DND-41 (cell line): ENCODE results near the gene DNAH3.
"Not testable (repeated sequence)": the region's sequence is repeated elsewhere in the genome, so short reads cannot be mapped to it uniquely, and the experiment has no call there.

Experiments used
- ATAC-seq: fragments of 200-7000 bp; cut with Tn5 transposase; 3 replicates; pipeline ENCODE4 v1.9.1; 2021; ENCODE audit warnings: low read depth; ENCODE audit not compliant: insufficient read depth
- DNase-seq: peaks from one replicate; pipeline ENCODE4 v3.0.0-alpha.2; 2020
- H2AFZ ChIP-seq: 2 replicates; pipeline ENCODE4 v1.6.0; 2012; ENCODE audit warnings: low read depth, low read length
- H3K27ac ChIP-seq: 2 replicates; pipeline ENCODE4 v1.5.1; 2012; ENCODE audit warnings: low read length, inconsistent platforms
- H3K27me3 ChIP-seq: fragments of 200-600 bp; sonication (generic); 2 replicates; pipeline ENCODE4 v1.6.0; 2012; ENCODE audit warnings: low read length, mild to moderate bottlenecking, inconsistent platforms; ENCODE audit not compliant: insufficient read depth, poor library complexity
- H3K36me3 ChIP-seq: 2 replicates; pipeline ENCODE4 v1.5.1; 2012; ENCODE audit warnings: low read length, inconsistent platforms; ENCODE audit not compliant: insufficient read depth
- H3K4me1 ChIP-seq: 2 replicates; pipeline ENCODE4 v1.5.1; 2012; ENCODE audit warnings: mild to moderate bottlenecking, low read length; ENCODE audit not compliant: insufficient read depth
- H3K4me2 ChIP-seq: 2 replicates; pipeline ENCODE4 v1.6.0; 2012; ENCODE audit warnings: mild to moderate bottlenecking, moderate library complexity, low read length, inconsistent platforms; ENCODE audit not compliant: insufficient read depth
- H3K4me3 ChIP-seq, 2 experiments: fragments of 200-600 bp in 1 of 2; shearing (Covaris generic) in 1 of 2; 2 replicates each; pipeline ENCODE4 v1.5.1; 2012 to 2016; ENCODE audit warnings: inconsistent platforms in 2 of 2, low read length in 2 of 2, mild to moderate bottlenecking in 2 of 2, low read depth in 1 of 2, moderate library complexity in 1 of 2
- H3K79me2 ChIP-seq: 2 replicates; pipeline ENCODE4 v1.6.0; 2012; ENCODE audit warnings: low read length, inconsistent platforms; ENCODE audit not compliant: insufficient read depth
- H3K9ac ChIP-seq: 2 replicates; pipeline ENCODE4 v1.6.0; 2012; ENCODE audit warnings: low read depth, mild to moderate bottlenecking, inconsistent platforms, low read length, moderate library complexity
- H3K9me3 ChIP-seq: 2 replicates; pipeline ENCODE4 v1.5.1; 2012; ENCODE audit warnings: low read length, moderate library complexity, mild to moderate bottlenecking, inconsistent platforms; ENCODE audit not compliant: insufficient read depth, severe bottlenecking
- H4K20me1 ChIP-seq: 2 replicates; pipeline ENCODE4 v1.6.0; 2012; ENCODE audit warnings: low read length; ENCODE audit not compliant: insufficient read depth
- CTCF ChIP-seq: IDR thresholded peaks from 2 replicates; pipeline ENCODE4 v1.5.1; 2012; ENCODE audit warnings: borderline replicate concordance, low read length, moderate library complexity, mild to moderate bottlenecking; ENCODE audit not compliant: poor library complexity, severe bottlenecking; ENCODE audit errors: extremely low read depth
- EZH2 ChIP-seq: IDR thresholded peaks from 3 replicates; pipeline ENCODE4 v1.6.1; 2012; ENCODE audit warnings: borderline replicate concordance, low read depth, mild to moderate bottlenecking, moderate library complexity, low read length, inconsistent platforms; ENCODE audit not compliant: severe bottlenecking

DNAH3 gene

GRCh38 chr16:20976576-20976975 is 174.1 kb downstream of the DNAH3 start:
- no peaks in the 10 kb centered on the region for H3K36me3 ChIP-seq
- no peak for TF ChIP-seq CTCF
- no peak for TF ChIP-seq EZH2
- H3K27ac ChIP-seq, result no peak overlapping the region
- no peak overlapping the region for H2AFZ ChIP-seq
- no peaks in the 10 kb centered on the region for H3K9me3 ChIP-seq
- DNase-seq (no peak), ATAC-seq (no peak)
- no peak overlapping the region for H3K4me3 ChIP-seq
- no peaks in the 10 kb centered on the region for H4K20me1 ChIP-seq
- H3K4me1 ChIP-seq, result no peaks in the 10 kb centered on the region
- no peak overlapping the region for H3K4me2 ChIP-seq
- H3K9ac ChIP-seq, result no peak overlapping the region
- no peaks in the 10 kb centered on the region for H3K79me2 ChIP-seq
- no peaks in the 10 kb centered on the region for H3K27me3 ChIP-seq

- not testable (repeated sequence) for ATAC-seq, H3K27ac ChIP-seq
These were observed 177.4 kb downstream of the DNAH3 start for GRCh38 chr16:20973201-20973600.

GRCh38 chr16:20971401-20971800 is 179.2 kb downstream of the DNAH3 start:
- H2AFZ ChIP-seq, result no peak overlapping the region
- no peak overlapping the region for H3K27ac ChIP-seq
- H3K4me2 ChIP-seq, result no peak overlapping the region
- no peaks in the 10 kb centered on the region for H3K79me2 ChIP-seq
- no peaks in the 10 kb centered on the region for H3K36me3 ChIP-seq
- H3K27me3 ChIP-seq, result no peaks in the 10 kb centered on the region
- H3K4me3 ChIP-seq, result no peak overlapping the region
- DNase-seq (no peak), ATAC-seq (no peak)
- H3K9me3 ChIP-seq, result no peaks in the 10 kb centered on the region
- no peaks in the 10 kb centered on the region for H3K4me1 ChIP-seq
- H4K20me1 ChIP-seq, result no peaks in the 10 kb centered on the region; the same call in 1 of the 2 replicates
- H3K9ac ChIP-seq, result no peak overlapping the region
- TF ChIP-seq EZH2 (no peak), CTCF (no peak)

More at GRCh38 chr16:20973201-20973600, 177.4 kb downstream of the DNAH3 start:
- not testable (repeated sequence) for H3K27me3 ChIP-seq, H3K4me1 ChIP-seq, DNase-seq, H2AFZ ChIP-seq, H3K79me2 ChIP-seq, H3K4me2 ChIP-seq, H3K9me3 ChIP-seq, H4K20me1 ChIP-seq, H3K9ac ChIP-seq, H3K4me3 ChIP-seq, H3K36me3 ChIP-seq

GRCh38 chr16:20969386-20969785 is 181.3 kb downstream of the DNAH3 start:
- TF ChIP-seq EZH2, result no peak
- no peak for TF ChIP-seq CTCF

More at GRCh38 chr16:20969386-20969785, 181.3 kb downstream of the DNAH3 start:
- no peaks in the 10 kb centered on the region; the same call in 1 of the 2 replicates for H4K20me1 ChIP-seq
- no peak for DNase-seq
- no peaks in the 10 kb centered on the region for H3K9me3 ChIP-seq
- ATAC-seq, result no peak
- no peak overlapping the region for H3K4me3 ChIP-seq
- H2AFZ ChIP-seq, result no peak overlapping the region
- no peak overlapping the region for H3K4me2 ChIP-seq
- no peak overlapping the region for H3K27ac ChIP-seq
- no peaks in the 10 kb centered on the region for H3K27me3 ChIP-seq
- H3K9ac ChIP-seq, result no peak overlapping the region
- H3K36me3 ChIP-seq, result no peaks in the 10 kb centered on the region
- H3K4me1 ChIP-seq, result no peaks in the 10 kb centered on the region
- H3K79me2 ChIP-seq, result no peaks in the 10 kb centered on the region
